Mesenteric fat pad (tissue), 1 donor: Measurements from ENCODE around the gene NT5DC4. TPM values are rescaled to one million over a fixed set of nuclear protein-coding genes. Genes with fewer than 3 reads are reported as not detected.

ENCODE experiments used
- DNase-seq: peaks from one replicate; pipeline ENCODE4 v3.0.0-alpha.2; 2020; ENCODE audit warnings: low spot score
- total RNA-seq: library from RNA; stranded (reverse); fragmentation: NEBNext Ultra II Directional; extraction: Animal tissue kit (Norgen Biotek cat#: 25700); gene quantifications from one replicate; pipeline ENCODE4 v1.2.1, GENCODE V29; 2021
- donor health status: DM: yes; HTN: yes; CAD: no.

Gene NT5DC4
- total RNA-seq, 1 donor from 2014 or later, result not detected

DNA sequence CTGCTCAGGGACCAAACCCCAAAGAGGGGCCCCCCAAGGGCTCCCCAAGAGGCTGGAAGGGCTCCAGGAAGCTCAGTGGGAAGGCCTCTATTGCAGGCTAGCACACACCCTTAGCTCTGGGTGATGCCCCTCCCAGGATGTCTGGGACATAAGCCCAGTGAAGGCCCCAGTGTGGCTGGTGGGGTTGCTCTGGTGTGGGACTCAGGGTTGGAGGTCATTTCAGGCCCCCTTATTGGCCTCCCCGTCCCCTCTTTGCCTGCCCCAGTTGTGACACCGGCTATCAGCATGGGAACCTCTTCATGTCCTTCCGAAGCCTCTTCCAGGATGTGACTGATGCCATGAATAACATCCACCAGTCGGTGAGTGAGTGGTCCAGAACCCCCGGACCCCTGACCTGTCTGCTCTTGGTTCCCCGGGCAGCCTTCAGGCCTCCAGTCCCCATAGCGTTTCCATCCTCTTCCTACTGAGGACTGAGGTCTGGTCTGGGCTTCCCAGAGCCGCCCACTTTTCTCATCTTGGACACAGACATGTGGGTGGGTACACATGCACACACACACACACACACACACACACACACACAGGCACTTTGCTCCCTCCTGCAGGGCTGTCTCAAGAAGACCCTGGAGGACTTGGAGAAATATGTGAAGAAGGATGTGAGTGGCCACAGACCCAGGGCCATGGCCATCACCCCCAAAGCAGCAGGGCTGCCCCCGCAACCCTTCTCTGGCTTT lies 2.2 kb downstream of the NT5DC4 start:
- DNase-seq, result peak; percentile 69

- DNase-seq, result no peak
Observed at GRCh38 chr2:112723547-112723940, 2.7 kb downstream of the NT5DC4 start.

DNA sequence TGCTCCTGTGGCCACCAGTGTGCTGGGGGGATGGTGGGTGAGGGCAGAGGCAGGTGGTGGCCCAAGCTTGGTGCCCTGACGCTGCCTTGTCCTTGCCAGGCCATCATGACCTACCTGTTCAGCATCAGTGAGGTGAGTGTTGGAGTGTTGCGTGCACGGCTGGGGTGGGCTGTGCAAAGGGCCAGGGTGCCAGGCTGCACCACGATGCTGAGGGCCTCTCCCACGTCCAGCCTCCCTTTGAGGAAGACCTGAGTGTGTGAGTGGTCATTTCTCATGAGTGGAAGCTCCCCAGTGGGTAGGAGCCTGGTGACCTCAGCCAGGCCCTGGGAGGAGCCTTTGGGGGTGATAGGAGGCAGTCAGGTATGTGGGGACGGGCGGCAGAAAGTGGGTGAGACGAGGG lies 3.2 kb downstream of the NT5DC4 start:
- DNase-seq, result peak; percentile 78

- peak; percentile 74 for DNase-seq
Observed at GRCh38 chr2:112724591-112725525, 4.0 kb downstream of the NT5DC4 start.

- peak; percentile 53 for DNase-seq
Observed at GRCh38 chr2:112725545-112726457, 5.0 kb downstream of the NT5DC4 start.

GRCh38 chr2:112726487-112727190 lies 5.8 kb downstream of the NT5DC4 start:
- DNase-seq, result peak; percentile 96

DNA sequence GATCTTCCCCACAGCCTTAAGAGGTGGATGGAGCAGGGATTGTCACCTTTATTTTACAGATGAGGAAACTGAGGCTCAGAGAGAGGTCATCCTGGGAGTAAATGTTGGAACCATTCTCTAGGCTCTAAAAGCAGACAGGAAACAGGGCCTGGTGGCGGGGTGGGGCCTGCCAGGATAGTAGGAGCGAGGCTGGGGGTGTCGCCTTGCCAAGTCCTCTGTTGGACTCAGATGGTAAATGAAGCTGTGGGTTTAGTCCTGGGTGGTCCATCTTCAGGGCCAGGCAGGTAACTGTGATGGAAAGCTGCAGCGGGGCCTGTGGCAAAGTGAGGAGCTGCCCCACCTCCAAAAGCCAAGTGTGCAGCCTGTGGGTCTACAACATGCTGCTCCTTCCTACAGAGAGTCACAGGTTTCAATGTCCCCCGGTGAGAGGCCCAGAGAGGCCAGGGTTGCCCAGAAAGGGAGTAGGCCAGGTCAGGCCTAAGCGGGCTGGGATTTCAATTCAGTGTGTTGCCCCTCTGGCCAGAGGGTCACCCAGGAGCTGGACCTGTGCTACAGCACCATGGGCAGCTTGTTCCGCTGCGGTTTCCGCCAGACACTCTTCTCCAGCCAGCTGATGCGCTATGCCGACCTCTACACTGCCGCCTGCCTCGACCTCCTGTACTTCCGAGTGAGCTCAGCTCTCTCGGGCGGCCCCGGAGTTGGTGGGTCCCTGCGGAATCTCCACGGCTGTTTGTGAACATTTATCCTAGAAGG lies 6.6 kb downstream of the NT5DC4 start:
- DNase-seq, result peak; percentile 87

DNA sequence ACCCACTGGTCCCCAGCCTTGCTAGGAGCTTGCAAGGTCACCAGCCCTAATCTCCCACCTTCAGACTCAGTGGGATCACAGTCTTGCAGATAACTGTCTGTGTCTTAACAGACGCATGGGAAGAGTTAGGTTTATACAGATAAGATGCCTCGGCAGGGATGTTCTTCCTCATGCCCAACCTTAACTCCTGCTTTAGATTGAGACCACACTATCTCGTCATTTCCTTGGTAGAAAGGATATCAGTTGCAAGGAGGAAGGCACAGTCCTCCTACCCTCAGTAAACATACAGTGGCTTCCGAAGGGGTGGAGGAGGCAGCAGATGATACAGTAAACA lies 7.2 kb downstream of the NT5DC4 start:
- no peak for DNase-seq

DNA sequence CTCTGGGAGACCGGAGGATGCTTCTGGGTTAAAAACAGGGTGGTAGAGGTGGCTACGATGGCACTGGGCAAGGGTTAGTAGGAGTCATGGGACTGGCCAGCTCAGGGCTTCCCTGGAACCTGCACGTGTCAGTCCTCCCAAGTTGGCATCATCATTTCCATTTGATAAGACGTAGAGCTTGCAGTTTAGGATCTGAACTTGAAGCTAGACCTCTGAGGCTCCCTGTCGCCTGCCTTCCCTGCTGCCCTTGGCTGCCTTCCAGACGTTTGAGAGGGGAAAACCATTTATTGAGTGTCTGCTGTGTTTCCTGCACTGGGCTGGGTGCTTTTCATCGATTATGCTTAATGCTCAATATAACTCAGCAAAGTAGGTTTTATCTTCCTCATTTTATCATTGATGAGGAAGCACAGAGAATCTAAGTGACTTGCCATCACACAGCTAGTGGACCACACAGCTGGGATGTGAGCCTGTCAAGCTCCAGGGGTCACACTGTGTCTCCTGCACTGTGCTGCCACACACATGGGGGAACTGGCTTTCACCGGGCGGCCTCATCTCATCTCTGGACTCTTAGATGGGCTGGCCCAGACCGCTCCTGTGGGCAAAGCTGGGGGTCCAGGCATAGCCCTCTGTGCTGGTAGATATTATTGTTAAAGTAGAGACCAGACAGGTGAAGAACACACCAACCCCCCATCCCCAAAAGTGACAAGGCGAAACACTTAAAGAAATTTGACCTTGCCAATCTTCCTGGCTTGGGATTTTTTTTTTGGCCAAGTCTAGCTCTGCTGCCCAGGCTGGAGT lies 7.8 kb downstream of the NT5DC4 start:
- peak; percentile 80 for DNase-seq

- no peak for DNase-seq
Observed at GRCh38 chr2:112730216-112730615, 9.4 kb downstream of the NT5DC4 start.

DNA sequence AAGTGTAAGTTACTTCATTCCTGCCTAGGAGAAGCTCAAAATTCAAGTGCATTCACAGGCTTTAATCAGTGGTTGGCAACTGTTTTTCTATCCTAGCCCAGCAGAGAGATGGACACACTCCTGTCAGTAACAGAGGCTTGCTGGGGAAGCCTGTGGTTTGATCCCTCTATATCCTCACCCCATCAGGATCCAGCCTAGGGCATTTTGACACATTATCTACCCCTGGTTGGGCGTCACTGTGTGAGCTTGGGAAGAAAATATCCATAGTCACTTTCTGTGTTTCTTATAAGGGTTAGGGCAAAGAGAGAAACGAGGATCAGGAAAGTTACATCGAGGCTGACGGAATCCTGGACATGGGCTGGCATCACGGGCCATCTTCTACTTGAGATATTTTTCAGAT lies 10.0 kb downstream of the NT5DC4 start:
- no peak for DNase-seq

GRCh38 chr2:112731479-112731878 lies 10.7 kb downstream of the NT5DC4 start:
- no peak for DNase-seq

DNA sequence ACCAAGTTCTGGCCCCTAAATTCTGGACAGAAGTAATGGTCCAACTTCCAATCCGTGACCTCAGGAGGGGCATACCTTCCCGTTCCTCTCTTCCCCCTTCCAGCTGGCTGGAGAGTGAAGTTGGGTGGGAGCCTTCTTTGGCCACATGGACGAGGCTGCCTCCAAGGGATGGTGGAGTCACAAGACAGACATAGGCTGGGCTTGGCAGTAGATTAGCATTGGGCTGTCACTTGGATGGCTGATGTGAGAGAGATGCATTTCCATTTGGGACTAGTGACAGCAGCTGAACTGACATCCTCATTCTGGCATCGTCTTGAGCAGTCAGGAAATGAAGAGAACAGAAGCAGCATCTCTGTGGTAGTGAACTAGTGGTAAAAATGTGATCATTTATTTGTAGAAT lies 12.6 kb downstream of the NT5DC4 start:
- peak; percentile 77 for DNase-seq

DNA sequence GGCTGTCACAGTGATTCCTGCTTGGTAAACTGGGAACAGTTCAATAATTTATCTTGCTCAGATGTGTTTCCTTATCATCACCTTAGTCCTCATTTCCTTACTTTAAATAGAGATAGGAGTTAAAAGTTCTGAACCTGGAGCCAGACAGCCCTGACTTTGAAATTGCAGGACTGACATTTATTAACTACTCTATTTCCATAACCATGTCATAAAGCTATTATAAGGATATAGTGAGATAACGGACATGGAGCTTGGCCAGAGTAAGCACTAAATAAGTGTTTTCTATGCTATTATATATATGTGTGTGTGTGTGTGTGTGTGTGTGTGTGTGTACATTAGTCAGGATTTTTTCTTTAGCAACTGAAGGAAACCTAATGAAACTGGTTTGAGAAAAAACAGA lies 13.1 kb downstream of the NT5DC4 start:
- no peak for DNase-seq

DNA sequence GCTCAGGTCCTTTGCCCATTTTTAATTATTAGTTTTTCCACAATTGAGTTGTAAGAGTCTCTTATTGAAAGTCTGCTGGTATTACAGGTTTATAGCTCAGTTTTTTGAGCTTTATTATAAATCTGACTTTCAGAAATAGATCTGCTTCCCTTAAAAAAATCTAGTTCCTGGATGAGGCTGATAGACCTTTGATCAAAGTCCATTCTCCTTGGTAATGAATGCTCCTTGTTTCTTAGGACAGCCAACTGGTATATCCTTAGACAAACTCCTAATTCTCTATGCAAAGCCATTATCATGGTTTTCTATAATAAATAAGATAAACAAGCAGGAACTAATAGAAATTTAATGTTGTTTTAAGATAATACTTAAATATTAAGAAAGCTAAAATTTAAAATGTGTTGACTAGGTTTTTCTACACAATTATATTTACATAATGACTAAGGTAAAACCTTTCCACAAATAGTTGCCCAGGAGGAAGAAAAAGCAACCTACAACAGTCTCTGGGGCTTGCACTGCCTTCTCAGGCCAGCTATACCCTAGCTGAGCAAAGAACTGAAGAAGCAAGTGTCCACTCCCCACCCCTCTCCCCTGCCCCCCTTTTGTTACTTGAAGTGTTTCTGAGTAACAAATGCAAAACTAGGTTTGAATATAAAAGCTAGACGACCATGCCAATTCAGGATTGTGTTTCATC lies 16.9 kb downstream of the NT5DC4 start:
- no peak for DNase-seq

GRCh38 chr2:112740527-112740926 lies 19.7 kb downstream of the NT5DC4 start:
- DNase-seq, result no peak

GRCh38 chr2:112749755-112750559 lies 29.1 kb downstream of the NT5DC4 start:
- no peak for DNase-seq

- no peak for DNase-seq
Observed at GRCh38 chr2:112750560-112750843, 29.7 kb downstream of the NT5DC4 start.
